Activated T-helper 1 cell treated with Interleukin-2 at 50 U/mL for 16 hours (primary cell): Measurements from ENCODE around the gene MC2R.

ENCODE experiments used
- DNase-seq: peaks from one replicate; pipeline ENCODE4 v3.0.0-alpha.2; 2020; ENCODE audit warnings: low read depth

Gene MC2R

DNA sequence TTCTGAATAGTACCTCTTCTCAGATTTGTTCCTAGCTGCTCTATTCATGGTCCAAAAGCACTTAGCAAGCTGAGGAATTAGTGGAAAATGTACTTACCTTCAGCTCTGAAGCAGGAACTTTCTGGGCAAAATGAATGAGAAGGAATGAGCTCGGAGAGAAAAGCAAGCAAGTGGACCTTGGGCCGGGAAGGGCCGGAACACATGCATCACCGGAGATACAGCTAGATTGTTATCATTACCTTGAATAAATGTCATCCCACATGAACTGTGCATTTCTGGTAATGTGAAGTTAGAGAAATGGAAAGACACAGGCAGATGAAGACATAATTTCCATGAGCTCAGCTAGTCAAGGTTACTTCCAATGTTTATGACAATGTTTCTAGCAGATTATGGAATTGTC, at the start of gene MC2R:
MC2R (minus strand) TSS at position 146 of the 400 bp plus-strand sequence. CDS start 30,018 bp downstream, outside the sequence.
- DNase-seq, result no peak

DNA sequence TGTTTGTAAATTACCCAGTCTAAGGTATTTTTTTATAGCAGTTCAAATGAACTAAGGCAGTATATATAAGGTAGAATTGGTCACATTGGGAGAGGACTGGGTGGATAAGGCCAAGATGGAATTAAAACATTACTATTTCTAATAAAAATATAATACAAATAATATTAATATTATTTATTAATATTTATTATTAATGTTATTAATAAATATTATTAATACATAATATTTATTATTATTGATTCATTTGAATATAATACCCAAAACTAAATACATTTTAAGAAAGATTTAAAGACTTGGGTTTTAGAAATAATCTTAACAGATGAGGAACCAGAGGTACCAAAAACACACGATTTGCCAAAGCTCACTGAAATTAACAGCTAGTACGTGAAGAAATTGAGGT, 30.5 kb upstream of the MC2R start:
- no peak for DNase-seq

DNA sequence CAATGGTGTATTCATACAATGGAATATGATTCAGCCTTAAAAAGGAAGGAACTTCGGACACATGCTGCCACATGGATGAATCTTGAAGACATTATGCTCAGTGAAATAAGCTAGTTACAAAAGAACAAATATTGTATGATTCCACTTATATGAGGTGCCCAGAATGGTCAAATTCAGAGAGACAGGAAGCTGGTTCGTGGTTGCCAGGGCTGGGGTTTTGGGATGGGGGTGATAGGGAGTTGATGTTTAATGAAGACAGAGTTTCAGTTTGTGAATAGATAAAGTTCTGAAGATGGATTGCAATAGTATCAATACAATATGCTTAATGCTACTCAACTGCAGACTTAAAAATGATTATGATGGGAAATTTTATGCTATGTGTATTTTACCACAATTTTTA, 28.0 kb upstream of the MC2R start:
- no peak for DNase-seq

DNA sequence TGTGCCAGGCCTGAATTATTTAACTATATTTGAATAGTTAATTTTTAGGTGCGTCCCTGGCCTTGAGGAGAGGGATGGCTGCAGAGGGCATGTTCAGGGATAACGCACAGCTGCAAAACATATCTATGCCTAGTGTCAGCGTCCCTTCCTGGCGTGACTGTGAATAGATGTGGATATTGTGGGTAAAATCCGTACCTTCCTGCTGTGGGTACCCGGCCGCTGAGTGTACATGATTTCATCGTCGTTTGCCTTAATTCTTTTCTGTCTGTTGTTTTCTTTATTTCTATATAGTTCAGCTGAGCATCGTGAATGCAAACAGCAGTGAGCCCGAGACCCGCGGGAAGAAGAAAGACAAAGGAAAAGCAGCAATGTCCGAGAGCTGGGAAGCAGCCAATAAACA, 25.0 kb upstream of the MC2R start:
- no peak for DNase-seq

DNA sequence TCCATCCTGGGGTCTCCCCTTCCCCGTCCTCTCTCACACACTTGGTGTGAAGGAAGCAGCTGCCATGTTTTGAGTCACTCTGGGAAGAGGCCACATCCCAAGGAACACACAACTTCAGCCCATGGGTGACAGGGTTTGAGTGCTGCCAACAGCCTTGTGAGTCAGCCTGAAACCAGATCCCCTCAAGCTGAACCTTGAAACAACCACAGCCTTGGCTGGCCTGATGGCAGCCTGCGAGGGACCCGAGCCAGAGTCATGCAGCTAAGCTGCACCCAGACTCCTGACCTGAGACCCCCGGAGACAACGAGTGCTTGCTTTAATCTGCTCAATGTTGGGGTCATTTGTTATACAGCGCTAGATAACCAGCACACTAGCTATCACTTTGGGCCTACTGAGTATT, 19.3 kb upstream of the MC2R start:
- no peak for DNase-seq

DNA sequence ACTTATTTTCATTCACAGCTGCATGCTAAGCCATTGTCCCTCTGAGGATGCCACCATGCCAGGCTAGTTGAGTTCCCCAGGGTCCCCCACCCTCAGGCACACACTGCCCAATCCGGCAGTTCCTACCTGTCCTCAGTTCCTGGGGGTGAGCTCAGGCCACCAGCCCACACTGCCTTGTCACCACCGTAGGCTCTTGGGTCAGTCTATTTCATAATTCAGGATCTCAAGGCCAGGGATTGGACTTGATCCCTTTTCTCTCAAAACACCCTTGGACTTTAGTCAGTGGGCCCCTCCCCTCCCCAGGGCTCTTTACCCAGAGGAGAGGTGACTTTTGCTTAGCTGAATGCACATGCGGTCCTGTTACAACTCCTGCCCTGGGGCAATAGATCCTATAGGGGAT, 18.7 kb upstream of the MC2R start:
- DNase-seq, result no peak

DNA sequence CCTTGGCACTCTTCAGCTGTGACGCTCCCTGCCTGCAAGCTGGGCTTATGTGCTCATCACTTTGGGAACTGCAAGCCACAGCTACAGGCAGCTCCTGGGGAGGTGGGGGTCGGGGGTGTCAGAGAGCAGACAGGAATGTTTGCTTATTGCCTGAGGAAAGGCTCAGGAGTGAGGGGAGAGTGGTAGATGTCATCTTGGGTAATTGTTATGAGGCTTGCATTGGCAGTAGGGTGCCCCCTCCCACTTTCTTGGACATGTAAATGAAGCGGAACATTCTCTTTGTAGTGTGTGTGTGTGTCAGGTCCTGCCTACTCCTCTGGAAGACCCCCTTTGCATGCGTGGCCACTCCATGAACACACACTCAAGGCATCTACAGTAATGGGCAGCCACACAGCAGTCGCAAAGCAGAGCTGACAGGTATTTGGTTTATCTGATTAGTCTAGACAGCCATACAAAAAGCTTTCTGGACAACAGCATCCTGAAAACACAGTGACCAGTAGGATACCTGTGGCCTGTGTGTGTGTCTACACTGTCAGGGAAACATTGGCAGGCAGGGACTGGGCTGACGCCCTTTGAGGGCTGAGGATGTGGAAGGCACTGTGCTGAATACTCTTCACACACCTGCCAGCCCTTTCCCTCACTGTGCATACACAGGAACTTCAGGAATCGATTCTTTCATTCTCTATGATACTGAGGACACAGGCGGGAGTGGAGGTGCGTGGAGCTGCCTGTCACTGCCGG, 17.1 kb upstream of the MC2R start:
- no peak for DNase-seq

DNA sequence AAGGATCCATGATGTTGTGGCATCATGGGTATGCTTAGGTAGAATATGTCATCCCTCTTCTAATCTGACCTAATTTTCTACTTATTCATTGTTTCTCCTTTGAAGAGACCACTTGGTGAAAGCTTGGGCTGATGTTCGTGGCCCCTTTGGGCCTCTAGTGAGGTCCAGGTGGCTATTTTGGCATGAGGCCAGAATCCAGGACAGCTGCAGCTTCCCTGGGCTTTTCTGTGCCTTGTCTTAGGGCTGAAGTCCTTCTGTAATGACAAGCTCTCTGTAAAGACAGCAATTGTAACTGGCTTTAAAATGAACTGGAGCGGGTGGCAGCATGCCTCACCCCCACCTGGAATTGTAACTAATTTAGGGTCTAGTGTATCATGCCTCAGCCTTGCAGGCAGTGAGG, 15.6 kb upstream of the MC2R start:
- DNase-seq, result no peak

DNA sequence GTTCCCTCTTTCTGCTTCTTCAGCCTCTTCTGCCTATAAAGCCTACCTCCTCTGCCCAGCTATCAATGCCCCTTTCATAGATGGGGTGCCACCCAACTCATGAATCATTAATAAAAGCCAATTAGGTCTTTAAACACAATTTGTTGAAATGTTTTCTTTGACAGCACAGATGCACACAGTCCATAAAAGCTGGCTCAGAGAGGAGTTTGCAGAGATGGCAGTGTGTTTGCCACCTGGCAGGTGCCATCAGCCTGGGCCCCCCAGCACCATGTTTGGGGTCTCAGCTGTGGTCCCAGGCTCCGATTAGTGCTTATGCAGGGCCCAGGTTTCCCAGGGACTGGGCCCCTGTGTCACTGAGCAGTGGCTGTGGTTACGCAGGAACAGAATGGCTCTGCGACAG, 7.9 kb upstream of the MC2R start:
- no peak for DNase-seq

DNA sequence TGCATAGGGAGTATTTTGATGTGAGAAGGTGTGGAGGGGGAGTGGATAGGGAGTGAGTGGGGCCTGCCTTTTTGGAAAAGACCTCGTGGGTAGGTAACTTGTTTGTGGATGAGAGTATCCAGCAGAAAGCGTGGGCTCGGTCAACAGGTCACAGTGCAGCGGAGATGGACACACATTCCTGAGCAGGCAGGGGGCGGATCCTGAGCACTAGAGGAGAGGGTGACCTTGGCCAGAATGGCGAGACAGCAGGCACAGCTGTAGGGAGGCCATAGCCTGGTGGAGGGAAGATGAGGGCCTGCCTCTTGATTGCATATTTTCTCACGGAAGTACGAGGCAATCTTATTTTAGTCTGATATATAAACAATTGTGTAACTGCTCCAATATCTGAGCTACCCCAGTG, 3.6 kb upstream of the MC2R start:
- no peak for DNase-seq

DNA sequence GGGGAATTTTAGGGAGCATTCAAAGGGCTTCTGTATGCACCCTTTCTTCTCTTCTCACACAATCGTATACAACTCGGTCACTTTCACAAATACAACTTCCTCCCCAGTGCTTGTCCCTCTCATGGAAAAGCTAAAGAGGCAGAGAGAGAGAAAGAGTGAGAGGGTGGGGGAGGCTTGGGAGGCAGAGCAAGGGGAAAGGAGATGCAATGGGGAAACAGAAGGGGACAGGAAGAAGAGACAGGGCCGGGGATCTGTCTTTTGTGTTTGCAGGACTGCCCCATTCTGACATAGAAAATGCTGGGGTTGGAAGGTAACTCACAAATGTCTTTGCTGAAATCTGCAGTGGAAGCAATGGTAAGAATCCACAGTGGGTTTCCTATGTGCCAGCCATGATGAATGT, 2.1 kb upstream of the MC2R start:
- no peak for DNase-seq

DNA sequence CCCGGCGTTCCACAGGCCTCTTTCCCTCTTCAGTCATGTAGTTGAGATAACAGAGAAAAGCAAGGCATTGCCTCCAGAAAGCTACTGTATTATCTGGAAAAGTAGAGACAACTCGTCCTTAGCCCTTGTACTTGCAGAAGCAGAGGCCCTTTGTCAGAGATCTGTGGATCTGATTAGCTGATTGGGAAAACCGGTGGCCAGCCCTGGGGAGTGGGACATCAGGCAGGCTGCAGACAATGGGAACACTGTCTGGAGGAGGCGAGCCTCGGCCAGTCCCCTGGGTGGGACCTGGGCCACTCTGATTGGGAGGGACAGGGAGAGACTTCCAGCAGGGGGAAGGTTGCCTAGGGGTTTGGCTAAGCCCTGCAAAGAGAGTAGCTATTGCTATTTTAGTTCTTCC, 1.2 kb upstream of the MC2R start:
- DNase-seq, result no peak

DNA sequence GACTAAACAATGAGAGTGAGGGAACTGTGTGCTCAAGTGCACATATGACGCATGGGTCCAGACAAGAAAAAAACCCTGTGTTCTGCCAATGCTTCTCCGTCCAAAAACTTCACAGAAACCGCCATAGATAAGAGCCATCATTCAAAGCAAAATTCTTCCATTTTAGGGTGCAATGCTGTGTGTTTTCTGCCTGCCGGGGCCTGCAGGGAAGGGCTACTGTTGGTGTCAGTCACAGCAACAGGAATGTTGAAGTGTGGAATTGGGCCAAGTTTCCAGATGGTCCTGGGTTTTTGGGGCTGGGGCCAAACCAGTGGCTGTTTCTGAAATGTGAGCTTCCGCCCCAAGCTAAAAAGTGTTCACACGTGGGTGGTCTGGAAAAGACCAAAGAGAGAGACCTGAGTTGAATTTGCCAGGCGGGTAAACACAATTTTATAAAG, 677 bp upstream of the MC2R start:
- DNase-seq, result no peak

DNA sequence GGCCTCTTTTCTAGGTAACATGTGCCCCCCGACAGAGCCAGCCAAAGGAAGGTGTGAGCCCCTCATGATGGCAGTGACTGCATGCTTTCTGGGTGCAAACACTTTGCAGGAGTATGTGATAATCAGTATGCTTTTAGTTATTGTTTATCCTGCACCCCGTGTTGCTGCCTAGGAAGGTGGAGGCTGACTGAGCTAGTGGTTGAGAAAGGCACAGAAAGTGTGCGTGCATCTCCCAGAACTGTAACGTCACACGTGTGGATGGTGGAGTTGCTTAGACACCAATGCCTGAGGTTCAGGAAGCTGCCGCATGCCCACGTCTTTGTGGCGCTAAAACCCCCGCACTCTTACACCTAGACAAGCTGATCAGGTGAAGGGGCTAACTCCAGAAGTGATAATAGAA, 580 bp downstream of the MC2R start:
- DNase-seq, result no peak

DNA sequence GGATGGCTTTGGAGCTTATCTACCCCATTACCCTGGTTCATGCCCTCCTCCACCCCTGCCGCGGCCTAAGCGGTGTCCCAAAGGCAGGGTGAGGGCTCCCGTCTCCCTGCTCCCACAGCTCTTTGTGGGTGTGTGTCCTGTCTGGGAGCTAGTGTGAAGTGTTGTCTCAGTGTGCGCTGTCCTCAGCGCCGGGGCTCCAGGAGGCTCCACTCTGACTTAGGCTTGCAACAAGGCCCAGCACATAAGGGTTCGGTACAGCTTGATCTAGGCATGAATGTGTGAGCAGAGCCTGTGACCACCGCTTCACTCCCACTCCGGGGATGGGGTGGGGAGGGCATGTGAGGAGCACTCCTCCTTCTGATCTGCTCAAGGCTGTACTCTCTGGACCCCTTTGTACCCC, 1.2 kb downstream of the MC2R start:
- DNase-seq, result no peak

DNA sequence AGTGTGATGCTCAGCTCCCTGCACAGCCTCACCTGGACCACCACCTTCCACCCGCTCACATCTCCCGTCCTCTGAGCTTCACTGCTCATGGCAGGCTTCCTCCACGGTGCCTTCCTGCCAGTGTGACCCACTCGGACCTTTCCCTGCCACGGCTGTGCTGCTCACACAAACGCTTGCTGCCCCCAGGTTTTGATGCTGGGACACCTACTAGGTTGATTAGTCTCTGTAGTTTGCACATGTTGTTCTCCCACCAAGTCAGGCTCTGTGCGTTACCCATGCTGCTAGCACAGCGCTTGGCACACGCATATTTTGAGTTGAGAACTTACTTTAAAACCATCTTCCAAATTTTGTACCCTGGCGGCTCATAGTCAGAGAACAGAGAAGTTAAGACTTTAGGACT, 2.1 kb downstream of the MC2R start:
- DNase-seq, result no peak

DNA sequence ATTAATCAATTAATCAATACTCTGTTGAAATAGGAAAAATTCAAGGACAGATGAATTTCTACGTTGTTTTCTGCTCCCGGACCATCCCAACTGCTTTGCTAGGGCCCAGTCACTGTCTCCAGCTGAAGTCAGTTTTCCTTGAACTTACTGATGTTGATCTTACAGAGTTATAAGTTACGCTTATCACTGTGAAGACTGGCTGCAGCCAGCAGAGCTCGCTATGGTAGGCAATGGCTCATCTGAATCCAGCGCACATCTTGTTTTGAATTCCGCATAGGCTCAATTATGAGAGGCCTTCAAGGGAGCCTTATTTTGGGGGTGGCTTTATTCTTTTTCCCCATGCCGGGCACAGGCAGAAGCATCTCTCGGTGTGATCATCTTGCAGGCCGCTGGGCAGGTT, 2.7 kb downstream of the MC2R start:
- no peak for DNase-seq

DNA sequence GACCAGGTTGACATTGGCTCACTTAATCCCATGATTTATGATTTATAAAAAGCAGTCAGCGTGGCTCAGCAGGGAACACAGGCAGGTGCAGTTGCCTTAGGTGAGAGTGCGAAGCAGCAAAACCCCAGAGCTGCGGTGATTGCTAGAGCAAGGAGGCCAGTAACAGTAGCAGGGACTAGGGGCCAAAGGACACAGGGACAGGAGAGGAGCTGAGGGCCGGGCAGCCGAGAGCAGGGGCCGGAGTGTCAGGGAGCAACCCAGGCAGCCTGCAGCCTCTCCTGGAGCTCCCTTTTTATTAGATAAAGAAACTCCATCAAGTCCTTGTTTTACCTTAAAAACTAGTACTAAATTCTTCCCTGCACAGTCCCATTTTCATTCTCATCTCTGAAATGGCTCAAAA, 4.3 kb downstream of the MC2R start:
- DNase-seq, result no peak

DNA sequence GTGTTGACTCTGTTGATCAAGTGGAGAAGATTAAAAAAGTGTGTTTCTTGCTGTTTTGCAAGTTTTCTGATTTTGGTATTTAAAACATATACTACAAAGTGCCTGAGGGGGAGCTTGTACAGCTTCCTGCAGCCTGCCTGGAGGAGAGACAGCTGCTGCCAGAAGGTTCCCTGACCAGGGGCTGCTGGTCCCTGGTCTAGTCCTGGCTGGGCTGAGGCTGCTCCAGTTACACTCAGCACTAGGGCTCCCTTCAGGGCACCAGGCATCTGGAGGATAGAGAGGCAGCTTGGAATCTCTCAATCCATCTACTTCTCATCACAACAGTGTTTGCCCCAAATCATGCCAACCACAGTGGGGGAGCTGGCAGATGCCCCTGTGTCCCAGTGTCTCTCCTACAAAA, 4.8 kb downstream of the MC2R start:
- DNase-seq, result no peak

DNA sequence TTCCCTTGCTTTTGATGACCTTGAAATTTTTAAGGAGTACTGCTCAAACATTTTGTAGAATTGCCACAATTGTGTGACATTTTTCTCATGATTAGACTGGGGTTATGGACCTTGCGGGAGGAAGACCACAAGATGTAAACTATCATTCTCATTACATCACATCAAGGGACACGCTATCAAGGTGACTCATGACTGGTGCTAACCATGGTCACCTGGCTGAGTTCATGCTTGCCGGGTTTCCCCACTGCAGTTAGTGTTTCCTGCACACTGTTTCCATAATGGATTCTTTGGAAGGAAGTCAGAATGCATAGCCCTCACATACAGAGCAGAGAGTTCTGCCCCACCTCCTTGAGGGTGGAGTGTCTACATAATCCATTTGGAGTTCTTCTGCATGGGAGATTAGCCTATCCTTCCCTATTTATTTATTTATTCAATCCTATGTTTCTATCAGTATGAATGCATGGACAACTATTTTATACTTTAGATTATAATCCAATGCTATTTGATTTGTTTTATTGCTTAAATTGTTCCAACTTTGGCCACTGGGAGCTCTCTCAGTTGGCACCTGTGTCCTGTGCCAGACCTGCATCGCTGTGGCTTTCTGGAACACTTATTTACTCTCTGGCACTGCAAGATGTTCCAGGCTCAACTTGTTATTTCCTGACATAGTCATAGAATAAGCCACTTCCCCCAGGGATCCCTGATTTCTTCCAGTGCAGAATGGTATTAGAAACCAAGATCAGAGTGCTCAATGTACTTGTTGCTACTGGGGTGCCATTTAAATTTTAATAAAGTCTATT, 6.0 kb downstream of the MC2R start:
- DNase-seq, result no peak

DNA sequence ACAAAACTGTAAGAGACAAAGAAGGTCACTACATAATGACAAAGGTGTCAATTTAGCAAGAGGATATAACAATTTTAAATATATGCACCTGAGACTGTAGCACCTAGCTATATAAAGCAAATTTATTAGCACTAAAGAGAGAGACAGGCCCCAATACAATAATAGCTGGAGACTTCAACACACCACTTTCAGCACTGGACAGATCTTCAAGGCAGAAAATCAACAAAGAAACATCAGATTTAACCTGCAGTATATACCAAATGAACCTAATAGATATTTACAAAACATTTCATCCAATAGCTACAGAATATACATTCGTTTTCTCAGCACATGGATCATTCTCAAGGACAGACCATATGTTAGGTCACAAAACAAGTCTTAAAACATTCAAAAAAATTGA, 14.7 kb downstream of the MC2R start:
- no peak for DNase-seq

DNA sequence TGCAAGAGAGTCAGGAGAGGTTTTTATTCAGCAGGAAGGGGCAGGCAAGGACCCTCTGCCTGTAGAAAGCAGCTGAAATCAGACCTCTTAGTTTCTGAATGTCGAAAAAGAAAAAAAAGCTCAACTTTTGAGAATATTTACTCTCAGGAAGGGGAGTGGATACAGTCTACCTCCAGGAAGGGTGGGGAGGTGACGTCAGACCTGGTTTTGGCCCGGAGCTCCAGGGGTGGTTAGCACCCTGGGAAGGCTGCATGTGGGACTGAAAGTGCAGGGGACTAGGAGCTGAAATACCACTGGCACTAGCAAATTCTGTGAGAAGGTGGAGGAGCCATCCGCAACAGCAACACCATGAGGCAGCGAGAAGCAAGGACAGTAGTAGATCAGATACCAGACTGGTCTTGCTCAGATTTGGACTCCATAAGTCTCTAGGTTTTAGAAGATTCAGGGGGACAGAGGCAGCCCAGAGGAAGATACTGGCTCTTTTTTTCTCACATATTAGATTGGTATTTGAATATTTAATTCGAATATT, 19.8 kb downstream of the MC2R start:
- no peak for DNase-seq

DNA sequence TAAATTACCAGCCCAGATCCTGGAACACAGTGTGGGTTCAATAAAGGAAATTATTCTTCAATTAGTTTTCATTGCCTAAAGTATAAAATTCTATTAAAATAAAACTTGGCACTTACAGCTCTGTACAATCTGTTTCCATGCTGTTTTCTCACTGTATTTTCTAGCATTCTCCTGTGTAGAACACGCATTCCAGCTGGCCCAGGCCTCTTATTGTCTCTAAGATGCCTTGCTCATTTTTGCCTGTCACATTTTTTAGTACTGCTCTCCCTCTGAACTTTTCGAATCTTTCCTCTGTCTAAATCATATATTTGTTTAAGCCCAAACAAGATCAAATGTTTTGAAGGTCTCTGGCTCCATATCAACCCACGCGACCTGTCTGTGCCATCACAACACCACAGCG, 20.8 kb downstream of the MC2R start:
- DNase-seq, result no peak

DNA sequence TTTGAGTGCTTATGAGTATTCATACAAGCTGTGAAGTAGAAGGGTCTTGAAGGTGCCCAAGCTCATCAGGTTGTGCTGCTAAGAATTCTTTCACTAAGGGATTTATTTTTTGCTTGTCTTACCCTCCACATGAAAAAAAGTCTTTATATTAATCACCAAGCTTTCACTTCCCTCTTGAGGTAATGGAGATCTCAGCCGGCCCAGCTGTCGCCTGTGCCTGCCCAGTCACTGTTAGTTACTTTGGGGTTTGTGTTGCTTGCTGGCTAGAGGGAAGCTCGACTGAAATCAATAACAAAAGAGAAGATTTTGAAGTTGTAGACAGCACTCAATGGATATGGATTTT, 21.9 kb downstream of the MC2R start:
- DNase-seq, result no peak
